HepG2 (cell line): ENCODE measurements around the gene MGAT2. TPM values are rescaled to one million over a fixed set of nuclear protein-coding genes. Genes with fewer than 3 reads are reported as not detected.

Source experiments
- ARNT ChIP-seq: fragments of 450-650 bp; IDR thresholded peaks from 2 replicates; pipeline ENCODE4 v1.6.1; 2017
- DNMT1 ChIP-seq: sonication (generic); formaldehyde crosslinking; IDR thresholded peaks from 2 replicates; pipeline ENCODE4 v1.5.1; 2020; ENCODE audit warnings: mild to moderate bottlenecking, missing genetic modification reagents
- FOXO1 ChIP-seq: sonication (generic); formaldehyde crosslinking; IDR thresholded peaks from 2 replicates; pipeline ENCODE4 v1.4.0; 2020; ENCODE audit warnings: missing genetic modification reagents
- HOXA5 ChIP-seq: sonication (generic); formaldehyde crosslinking; IDR thresholded peaks from 2 replicates; pipeline ENCODE4 v1.4.0; 2020; ENCODE audit warnings: missing genetic modification reagents
- HOXD1 ChIP-seq: sonication (generic); formaldehyde crosslinking; IDR thresholded peaks from 2 replicates; pipeline ENCODE4 v1.5.0; 2020; ENCODE audit warnings: missing genetic modification reagents
- KAT7 ChIP-seq: IDR thresholded peaks from 2 replicates; pipeline ENCODE4 v1.6.1; 2018; ENCODE audit warnings: borderline replicate concordance, missing compliant biosample characterization
- MBD4 ChIP-seq: IDR thresholded peaks from 2 replicates; pipeline ENCODE4 v1.6.1; 2012; ENCODE audit warnings: low read length, inconsistent platforms, borderline replicate concordance
- NR2C2 ChIP-seq: sonication (generic); formaldehyde crosslinking; IDR thresholded peaks from 2 replicates; pipeline ENCODE4 v1.4.0; 2020; ENCODE audit warnings: missing genetic modification reagents, mild to moderate bottlenecking, moderate library complexity, borderline replicate concordance
- REPIN1 ChIP-seq: sonication (generic); formaldehyde crosslinking; IDR thresholded peaks from 2 replicates; pipeline ENCODE4 v1.8.0; 2022; ENCODE audit warnings: missing genetic modification reagents, low read depth, mild to moderate bottlenecking, borderline replicate concordance
- SYNCRIP ChIP-seq: fragments of 200-400 bp; formaldehyde crosslinking; IDR thresholded peaks from 2 replicates; pipeline ENCODE4 v1.6.1; 2018; ENCODE audit warnings: mild to moderate bottlenecking, low read depth, low read length; ENCODE audit not compliant: insufficient read depth
- TSC22D2 ChIP-seq: sonication (generic); formaldehyde crosslinking; IDR thresholded peaks from 2 replicates; pipeline ENCODE4 v1.5.1; 2020; ENCODE audit warnings: missing genetic modification reagents, mild to moderate bottlenecking, borderline replicate concordance
- YEATS2 ChIP-seq: sonication (generic); formaldehyde crosslinking; IDR thresholded peaks from 2 replicates; pipeline ENCODE4 v1.4.0; 2020; ENCODE audit warnings: missing genetic modification reagents, borderline replicate concordance
- ZFAT ChIP-seq: sonication (generic); formaldehyde crosslinking; conservative IDR thresholded peaks from 2 replicates; pipeline ENCODE4 v1.8.1; 2023; ENCODE audit warnings: missing genetic modification reagents, inconsistent platforms
- ZNF263 ChIP-seq: sonication (generic); formaldehyde crosslinking; IDR thresholded peaks from 2 replicates; pipeline ENCODE4 v1.4.0; 2020; ENCODE audit warnings: missing genetic modification reagents
- ZNF264 ChIP-seq: sonication (generic); formaldehyde crosslinking; IDR thresholded peaks from 2 replicates; pipeline ENCODE4 v1.4.0; 2020; ENCODE audit warnings: missing genetic modification reagents
- ZNF546 ChIP-seq: sonication (generic); formaldehyde crosslinking; conservative IDR thresholded peaks from 2 replicates; pipeline ENCODE4 v1.8.1; 2023; ENCODE audit warnings: mild to moderate bottlenecking, missing genetic modification reagents
- ZNF589 ChIP-seq: sonication (generic); formaldehyde crosslinking; conservative IDR thresholded peaks from 2 replicates; pipeline ENCODE4 v1.8.0; 2022; ENCODE audit warnings: mild to moderate bottlenecking, moderate library complexity, missing genetic modification reagents
- ZNF776 ChIP-seq: sonication (generic); formaldehyde crosslinking; IDR thresholded peaks from 2 replicates; pipeline ENCODE4 v1.4.0; 2020; ENCODE audit warnings: mild to moderate bottlenecking, missing genetic modification reagents
- polyA plus RNA-seq, 8 experiments: library from polyadenylated mRNA; depleted of rRNA in 3 of 8; stranded (reverse) in 7 of 8; unstranded in 1 of 8; fragments of >200 nt; fragmentation: Illumina TruSeq in 4 of 8; extraction: Trizol in 4 of 8; gene quantifications; 2 replicates each; pipeline versions ENCODE4 v1.2.1 to v1.2.3, GENCODE V29; 2011 to 2016; ENCODE audit warnings: low read depth in 4 of 8, missing spikeins in 1 of 8, mixed read lengths in 1 of 8; ENCODE audit not compliant: insufficient read depth in 1 of 8
- total RNA-seq, 5 experiments: library from RNA; depleted of rRNA; stranded (reverse); fragments of >200 nt; fragmentation: Illumina TruSeq; extraction: Trizol; gene quantifications; 2 replicates each; pipeline ENCODE4 v1.2.3, GENCODE V29; 2016; ENCODE audit warnings: low read depth in 1 of 5
- TF ChIP-seq, protein P1 (sequence below): sonication (generic); formaldehyde crosslinking; IDR thresholded peaks from 2 replicates; pipeline ENCODE4 v1.5.1; 2020; ENCODE audit warnings: missing genetic modification reagents, mild to moderate bottlenecking, borderline replicate concordance
- TF ChIP-seq, protein P2 (sequence below): sonication (generic); formaldehyde crosslinking; IDR thresholded peaks from 2 replicates; pipeline ENCODE4 v1.5.0; 2020; ENCODE audit warnings: missing genetic modification reagents, mild to moderate bottlenecking, borderline replicate concordance
- TF ChIP-seq, protein P3 (sequence below): sonication (generic); formaldehyde crosslinking; IDR thresholded peaks from 2 replicates; pipeline ENCODE4 v1.8.1; 2023; ENCODE audit warnings: mild to moderate bottlenecking, missing genetic modification reagents
- TF ChIP-seq, protein P4 (sequence below): sonication (generic); formaldehyde crosslinking; IDR thresholded peaks from 2 replicates; pipeline ENCODE4 v1.4.0; 2020; ENCODE audit warnings: missing genetic modification reagents
- TF ChIP-seq, protein P5 (sequence below): IDR thresholded peaks from 2 replicates; pipeline ENCODE4 v1.6.1; 2012; ENCODE audit warnings: low read depth, low read length, improper control_type of control experiment

The MGAT2 gene
- total and polyA plus RNA-seq, 2 of the 13 experiments (the other 11 are each of a cell fraction or from before 2014, with no cell fraction given) = 12.9 to 51.9 TPM

DNA sequence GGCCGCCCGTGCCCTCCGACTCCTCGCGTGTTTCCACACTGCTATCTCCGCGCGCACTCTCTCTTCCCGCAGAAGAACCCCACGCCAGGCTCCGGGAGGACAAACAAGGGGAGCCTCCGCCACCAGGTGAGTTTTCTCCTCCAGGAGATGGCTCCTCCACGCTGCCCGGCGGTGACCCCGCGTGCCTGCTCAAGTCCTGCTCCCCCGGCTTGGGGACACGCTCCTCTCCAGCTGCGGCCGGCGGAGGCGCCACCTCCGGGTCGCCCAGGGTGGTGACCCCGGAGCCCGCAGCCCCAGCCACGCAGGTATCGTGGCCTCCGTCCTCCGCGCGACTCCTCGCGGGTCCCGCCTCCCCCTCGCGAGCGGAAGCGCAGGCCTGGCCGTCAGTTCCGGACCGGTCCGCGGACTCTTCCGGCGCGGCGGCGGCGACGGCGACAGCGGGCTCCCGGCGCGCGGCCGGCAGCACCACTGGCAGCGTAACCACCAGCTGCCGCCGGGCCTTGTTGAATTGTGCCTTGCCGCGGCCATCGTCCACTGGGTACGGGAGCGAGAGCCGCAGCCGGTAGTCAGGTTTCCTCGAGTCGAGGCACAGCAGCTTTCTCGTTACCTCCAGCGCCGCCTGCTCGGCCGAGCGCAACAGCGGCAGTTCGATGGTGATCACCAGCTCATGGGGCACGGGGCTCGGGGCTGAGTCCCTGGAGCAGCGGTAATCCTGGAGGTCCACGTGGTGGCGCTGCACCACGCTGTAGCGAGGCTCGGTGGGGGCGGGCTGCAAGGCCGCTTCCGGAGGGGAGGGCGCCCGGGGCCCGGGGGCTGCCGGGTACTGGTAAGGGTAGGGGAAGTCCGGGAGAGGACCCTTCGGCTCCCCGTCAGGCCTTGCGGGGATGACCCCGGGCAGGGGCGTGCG, 13.3 kb downstream of the MGAT2 start (continued):
- TF ChIP-seq ARNT = no peak
- TF ChIP-seq ZNF264 = 0 out of 2 replicates have a peak, but pooled peaks have one; percentile 18
- peak; percentile 87 for TF ChIP-seq ZNF263 (CRISPR knock-in tag)
- TF ChIP-seq, protein P1, sequence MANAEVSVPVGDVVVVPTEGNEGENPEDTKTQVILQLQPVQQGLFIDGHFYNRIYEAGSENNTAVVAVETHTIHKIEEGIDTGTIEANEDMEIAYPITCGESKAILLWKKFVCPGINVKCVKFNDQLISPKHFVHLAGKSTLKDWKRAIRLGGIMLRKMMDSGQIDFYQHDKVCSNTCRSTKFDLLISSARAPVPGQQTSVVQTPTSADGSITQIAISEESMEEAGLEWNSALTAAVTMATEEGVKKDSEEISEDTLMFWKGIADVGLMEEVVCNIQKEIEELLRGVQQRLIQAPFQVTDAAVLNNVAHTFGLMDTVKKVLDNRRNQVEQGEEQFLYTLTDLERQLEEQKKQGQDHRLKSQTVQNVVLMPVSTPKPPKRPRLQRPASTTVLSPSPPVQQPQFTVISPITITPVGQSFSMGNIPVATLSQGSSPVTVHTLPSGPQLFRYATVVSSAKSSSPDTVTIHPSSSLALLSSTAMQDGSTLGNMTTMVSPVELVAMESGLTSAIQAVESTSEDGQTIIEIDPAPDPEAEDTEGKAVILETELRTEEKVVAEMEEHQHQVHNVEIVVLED (CRISPR knock-in tag) = peak; percentile 75
- TF ChIP-seq SYNCRIP = no peak
- no peak for TF ChIP-seq ZFAT (CRISPR knock-in tag)
- TF ChIP-seq ZNF589 (CRISPR knock-in tag) = peak; percentile 86; the same call in 1 of the 2 replicates
- peak; percentile 82; the same call in 1 of the 2 replicates for TF ChIP-seq DNMT1 (CRISPR knock-in tag)
- TF ChIP-seq ZNF546 (CRISPR knock-in tag) = no peak; the same call in 1 of the 2 replicates
- TF ChIP-seq HOXD1 = no peak
- TF ChIP-seq ZNF776 (CRISPR knock-in tag) = no peak; the same call in none of the 2 replicates
- TF ChIP-seq, protein P2, sequence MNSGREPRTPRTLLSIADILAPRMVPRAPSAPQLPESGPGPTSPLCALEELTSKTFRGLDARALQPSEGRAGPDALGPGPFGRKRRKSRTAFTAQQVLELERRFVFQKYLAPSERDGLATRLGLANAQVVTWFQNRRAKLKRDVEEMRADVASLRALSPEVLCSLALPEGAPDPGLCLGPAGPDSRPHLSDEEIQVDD (CRISPR knock-in tag) = no peak; the same call in 1 of the 2 replicates
- TF ChIP-seq, protein P3, sequence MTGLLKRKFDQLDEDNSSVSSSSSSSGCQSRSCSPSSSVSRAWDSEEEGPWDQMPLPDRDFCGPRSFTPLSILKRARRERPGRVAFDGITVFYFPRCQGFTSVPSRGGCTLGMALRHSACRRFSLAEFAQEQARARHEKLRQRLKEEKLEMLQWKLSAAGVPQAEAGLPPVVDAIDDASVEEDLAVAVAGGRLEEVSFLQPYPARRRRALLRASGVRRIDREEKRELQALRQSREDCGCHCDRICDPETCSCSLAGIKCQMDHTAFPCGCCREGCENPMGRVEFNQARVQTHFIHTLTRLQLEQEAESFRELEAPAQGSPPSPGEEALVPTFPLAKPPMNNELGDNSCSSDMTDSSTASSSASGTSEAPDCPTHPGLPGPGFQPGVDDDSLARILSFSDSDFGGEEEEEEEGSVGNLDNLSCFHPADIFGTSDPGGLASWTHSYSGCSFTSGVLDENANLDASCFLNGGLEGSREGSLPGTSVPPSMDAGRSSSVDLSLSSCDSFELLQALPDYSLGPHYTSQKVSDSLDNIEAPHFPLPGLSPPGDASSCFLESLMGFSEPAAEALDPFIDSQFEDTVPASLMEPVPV (CRISPR knock-in tag) = peak; percentile 41
- TF ChIP-seq NR2C2 (CRISPR knock-in tag) = peak; percentile 80
- TF ChIP-seq, protein P4, sequence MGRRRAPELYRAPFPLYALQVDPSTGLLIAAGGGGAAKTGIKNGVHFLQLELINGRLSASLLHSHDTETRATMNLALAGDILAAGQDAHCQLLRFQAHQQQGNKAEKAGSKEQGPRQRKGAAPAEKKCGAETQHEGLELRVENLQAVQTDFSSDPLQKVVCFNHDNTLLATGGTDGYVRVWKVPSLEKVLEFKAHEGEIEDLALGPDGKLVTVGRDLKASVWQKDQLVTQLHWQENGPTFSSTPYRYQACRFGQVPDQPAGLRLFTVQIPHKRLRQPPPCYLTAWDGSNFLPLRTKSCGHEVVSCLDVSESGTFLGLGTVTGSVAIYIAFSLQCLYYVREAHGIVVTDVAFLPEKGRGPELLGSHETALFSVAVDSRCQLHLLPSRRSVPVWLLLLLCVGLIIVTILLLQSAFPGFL (CRISPR knock-in tag) = no peak; the same call in 1 of the 2 replicates
- peak; percentile 51; the same call in 1 of the 2 replicates for TF ChIP-seq TSC22D2 (CRISPR knock-in tag)
- no peak for TF ChIP-seq MBD4
- TF ChIP-seq, protein P5, sequence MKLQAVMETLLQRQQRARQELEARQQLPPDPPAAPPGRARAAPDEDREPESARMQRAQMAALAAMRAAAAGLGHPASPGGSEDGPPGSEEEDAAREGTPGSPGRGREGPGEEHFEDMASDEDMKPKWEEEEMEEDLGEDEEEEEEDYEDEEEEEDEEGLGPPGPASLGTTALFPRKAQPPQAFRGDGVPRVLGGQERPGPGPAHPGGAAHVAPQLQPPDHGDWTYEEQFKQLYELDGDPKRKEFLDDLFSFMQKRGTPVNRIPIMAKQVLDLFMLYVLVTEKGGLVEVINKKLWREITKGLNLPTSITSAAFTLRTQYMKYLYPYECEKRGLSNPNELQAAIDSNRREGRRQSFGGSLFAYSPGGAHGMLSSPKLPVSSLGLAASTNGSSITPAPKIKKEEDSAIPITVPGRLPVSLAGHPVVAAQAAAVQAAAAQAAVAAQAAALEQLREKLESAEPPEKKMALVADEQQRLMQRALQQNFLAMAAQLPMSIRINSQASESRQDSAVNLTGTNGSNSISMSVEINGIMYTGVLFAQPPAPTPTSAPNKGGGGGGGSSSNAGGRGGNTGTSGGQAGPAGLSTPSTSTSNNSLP = no peak
- TF ChIP-seq REPIN1 (CRISPR knock-in tag) = peak; percentile 73
- TF ChIP-seq KAT7 = no peak; the same call in none of the 2 replicates
- peak; percentile 53; the same call in 1 of the 2 replicates for TF ChIP-seq HOXA5 (CRISPR knock-in tag)
- TF ChIP-seq FOXO1 = peak; percentile 22; the same call in 1 of the 2 replicates
- no peak; the same call in 1 of the 2 replicates for TF ChIP-seq YEATS2 (CRISPR knock-in tag)
